Colonic mucosa (tissue), 4 donors: Measurements from ENCODE around the gene APLP2. TPM values are rescaled to one million over a fixed set of nuclear protein-coding genes. Genes with fewer than 3 reads are reported as not detected.
"Not testable (repeated sequence)": the region's sequence is repeated elsewhere in the genome, so short reads cannot be mapped to it uniquely, and the experiment has no call there.

Experiments
- DNase-seq: peaks from one replicate; pipeline ENCODE4 v3.0.0-alpha.2; 2020
- H3K27ac ChIP-seq: fragments of 200-600 bp; one replicate; pipeline ENCODE4 v1.8.0; 2021
- H3K27me3 ChIP-seq: fragments of 200-600 bp; one replicate; pipeline ENCODE4 v1.8.0; 2021
- H3K36me3 ChIP-seq: fragments of 200-600 bp; one replicate; pipeline ENCODE4 v1.8.0; 2021
- H3K4me1 ChIP-seq: fragments of 200-600 bp; one replicate; pipeline ENCODE4 v1.8.0; 2021; ENCODE audit warnings: mild to moderate bottlenecking
- H3K4me3 ChIP-seq: fragments of 200-600 bp; one replicate; pipeline ENCODE4 v1.8.0; 2021
- H3K9ac ChIP-seq, 2 donors: one replicate each; pipeline ENCODE4 v1.7.0; 2013; ENCODE audit warnings: control low read depth in 2 of 2, low read depth in 2 of 2, low read length in 2 of 2
- H3K9me3 ChIP-seq: fragments of 200-600 bp; one replicate; pipeline ENCODE4 v1.8.0; 2021
- CTCF ChIP-seq: fragments of 200-600 bp; IDR thresholded peaks from one replicate; pipeline ENCODE4 v1.8.0; 2022; ENCODE audit warnings: antibody characterized with exemption, mild to moderate bottlenecking
- intact Hi-C: fragments of 100-400 bp; cut with DNase I; formaldehyde crosslinking; loops from one replicate; pipeline ENCODE4 v1.14.1; 2022
- total RNA-seq, 2 donors: library from RNA; stranded (reverse); fragmentation: NEBNext Ultra II Directional in 1 of 2; extraction: Animal tissue kit (Norgen Biotek cat#: 25700) in 1 of 2; gene quantifications; one replicate each; pipeline ENCODE4 v1.2.1, GENCODE V29; 2021
- donor health status: healthy.
- donor health status: DM: no; HTN: no; CAD: no.
- donor health status: DM: no; HTN: no; CAD: no.

Gene APLP2
- total RNA-seq, 2 donors from 2014 or later, result 285 to 388 TPM

- no peak for TF ChIP-seq CTCF
- no peaks in the 10 kb centered on the region for H3K4me1 ChIP-seq
Measured at GRCh38 chr11:130103296-130103814, 33.7 kb downstream of the APLP2 start.

GRCh38 chr11:130106381-130106780 lies 36.7 kb downstream of the APLP2 start:
- H3K9ac ChIP-seq, result no peak overlapping the region
- no peaks in the 10 kb centered on the region for H3K9me3 ChIP-seq
- TF ChIP-seq CTCF, result no peak
- no peaks in the 10 kb centered on the region for H3K4me1 ChIP-seq
- no peaks in the 10 kb centered on the region for H3K27me3 ChIP-seq
- intact Hi-C loops, result no loop called here
- no peak overlapping the region for H3K4me3 ChIP-seq
- peaks cover 5% of the 10 kb centered on the region for H3K36me3 ChIP-seq
- H3K27ac ChIP-seq, result no peak overlapping the region
- DNase-seq, result no peak

More at GRCh38 chr11:130103296-130103814, 33.7 kb downstream of the APLP2 start:
- Histone ChIP-seq H3K4me3 (no peak overlapping the region), H3K27me3 (no peaks in the 10 kb centered on the region), H3K9ac (no peak overlapping the region), H3K27ac (no peak overlapping the region), H3K36me3 (no peaks in the 10 kb centered on the region), H3K9me3 (no peaks in the 10 kb centered on the region)
- DNase-seq, result no peak
- intact Hi-C loops, result no loop called here

- DNase-seq, H3K4me1 ChIP-seq, H3K27ac ChIP-seq, H3K9ac ChIP-seq, H3K4me3 ChIP-seq, H3K9me3 ChIP-seq, H3K27me3 ChIP-seq, intact Hi-C loops: not testable (repeated sequence)
- H3K36me3 ChIP-seq, result peaks cover 10% of the 10 kb centered on the region
Measured at GRCh38 chr11:130108671-130109070, 39.0 kb downstream of the APLP2 start.

GRCh38 chr11:130109386-130109785 lies 39.7 kb downstream of the APLP2 start:
- H3K27me3 ChIP-seq, result no peaks in the 10 kb centered on the region
- H3K36me3 ChIP-seq, result peaks cover 10% of the 10 kb centered on the region
- DNase-seq, result no peak
- H3K9me3 ChIP-seq, result no peaks in the 10 kb centered on the region
- intact Hi-C loops, result no loop called here
- TF ChIP-seq CTCF, result no peak
- no peak overlapping the region for H3K4me3 ChIP-seq
- H3K4me1 ChIP-seq, result no peaks in the 10 kb centered on the region
- no peak overlapping the region for H3K9ac ChIP-seq
- H3K27ac ChIP-seq, result no peak overlapping the region

- no peak for DNase-seq
- H3K36me3 ChIP-seq, result peaks cover 10% of the 10 kb centered on the region
- no peak overlapping the region for H3K4me3 ChIP-seq
- no peaks in the 10 kb centered on the region for H3K27me3 ChIP-seq
- no peak overlapping the region for H3K27ac ChIP-seq
- TF ChIP-seq CTCF, result no peak
- no peaks in the 10 kb centered on the region for H3K9me3 ChIP-seq
- H3K4me1 ChIP-seq, result no peaks in the 10 kb centered on the region
- intact Hi-C loops, result no loop called here
- H3K9ac ChIP-seq, result no peak overlapping the region
Measured at GRCh38 chr11:130110339-130111108, 40.8 kb downstream of the APLP2 start.
